ENCODE measurements around the gene NEIL1.
A peak's percentile ranks its signal among the peaks of the same experiment; 100 is the strongest.
"Not testable (repeated sequence)": the region's sequence is repeated elsewhere in the genome, so short reads cannot be mapped to it uniquely, and the experiment has no call there.

Gene NEIL1

DNA sequence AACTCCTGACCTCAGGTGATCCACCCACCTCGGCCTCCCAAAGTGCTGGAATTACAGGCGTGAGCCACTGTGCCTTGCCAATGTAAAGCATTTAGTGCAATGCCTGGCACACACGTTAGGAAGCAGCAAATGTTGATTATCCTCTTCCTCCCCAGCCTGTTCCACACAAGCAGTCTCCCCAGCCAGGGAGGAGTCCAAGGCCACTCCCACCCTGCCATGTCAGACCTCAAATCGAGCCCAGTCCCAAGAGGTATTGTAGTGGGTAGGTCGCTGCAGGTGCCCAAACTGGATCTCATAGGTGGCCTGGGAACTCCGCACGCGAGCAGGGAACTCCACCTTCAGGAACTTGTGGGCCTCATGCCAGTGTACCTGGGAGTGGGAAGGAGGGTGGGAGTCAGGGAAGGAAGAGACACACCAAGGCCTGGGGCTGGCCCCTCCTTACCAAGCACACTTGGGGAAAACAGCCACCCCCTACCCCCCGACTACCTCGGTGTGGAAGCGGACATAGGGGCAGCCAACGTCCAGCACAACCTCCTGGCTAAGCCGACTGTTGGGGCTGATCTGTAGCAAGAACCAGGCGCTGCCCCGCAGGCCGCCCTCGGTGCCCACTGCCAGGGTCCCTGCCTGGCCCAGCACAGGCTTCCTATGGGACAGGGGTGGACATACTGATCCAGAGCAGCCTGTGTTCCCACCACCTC lies 11.3 kb downstream of the NEIL1 start:
- no peak for DNase-seq

DNA sequence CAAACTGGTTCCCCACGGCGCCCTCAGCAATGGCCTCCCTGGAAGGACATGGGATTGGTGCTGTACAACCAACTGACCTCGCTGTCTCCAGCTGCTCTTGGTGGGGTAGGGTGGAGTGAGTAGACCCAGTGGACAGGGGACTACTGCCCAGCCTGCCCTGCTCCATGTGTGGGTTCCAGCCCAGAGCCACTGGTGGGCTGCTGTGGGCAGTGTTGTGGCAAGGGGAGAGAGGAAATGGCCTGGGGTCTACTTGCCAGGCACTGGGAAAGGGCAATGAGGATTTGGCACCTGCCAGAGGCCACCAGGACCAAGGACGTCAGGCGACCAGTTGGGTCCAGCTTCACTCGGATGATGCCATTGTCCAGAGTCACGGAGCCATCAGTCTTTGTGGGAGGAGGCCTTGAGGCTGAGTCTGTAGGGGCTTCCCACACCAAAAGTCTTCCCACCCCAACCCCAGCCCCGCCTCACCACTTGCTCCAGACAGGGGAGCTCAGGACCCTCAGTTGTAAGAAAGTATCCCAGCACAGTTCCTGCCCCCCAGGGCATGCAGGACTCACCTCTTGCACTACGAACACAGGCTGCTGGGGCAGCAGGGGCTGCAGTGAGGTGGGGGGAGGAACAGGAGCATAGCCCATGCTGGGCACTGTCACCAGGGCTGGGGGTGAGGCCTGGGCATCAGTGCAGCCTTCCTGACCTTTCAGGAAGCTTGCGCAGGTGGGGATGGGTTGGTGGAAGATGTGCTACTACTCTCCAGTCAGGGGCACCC lies 12.1 kb downstream of the NEIL1 start:
- DNase-seq: no peak

DNA sequence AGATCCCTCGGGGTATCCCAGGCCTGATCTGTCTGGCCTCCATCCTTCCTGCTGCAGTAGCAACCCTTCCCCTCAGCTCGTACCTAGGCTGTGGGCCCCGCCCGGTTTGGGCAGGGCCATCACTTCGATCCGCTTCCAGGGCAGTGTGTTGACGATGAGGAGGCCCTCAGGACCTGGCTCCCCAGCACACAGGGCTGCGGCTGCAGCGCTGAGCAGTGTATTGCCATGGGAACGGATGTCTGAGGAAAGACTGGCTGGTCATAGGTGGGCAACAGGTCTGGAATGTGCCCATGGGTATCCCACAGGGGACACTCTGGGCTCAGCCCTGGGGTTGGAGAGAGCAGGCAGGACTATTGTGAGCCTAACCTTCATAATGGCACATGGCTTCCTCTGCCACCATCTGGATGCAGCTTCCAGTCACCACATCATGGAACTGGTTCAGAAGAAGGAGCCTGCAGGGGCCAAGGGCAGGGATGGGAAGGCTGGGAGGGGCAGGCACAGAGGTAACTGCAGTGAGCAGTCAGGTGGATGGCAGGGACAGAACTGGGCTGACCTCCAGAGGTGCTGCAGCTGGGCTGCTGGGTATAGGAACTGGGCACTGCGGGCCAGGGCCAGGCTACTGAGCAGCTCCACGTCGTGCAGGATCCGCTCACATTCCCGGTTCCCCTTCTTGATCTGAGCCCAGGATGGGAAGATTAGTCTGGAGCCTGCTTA lies 12.9 kb downstream of the NEIL1 start:
- DNase-seq: no peak

DNA sequence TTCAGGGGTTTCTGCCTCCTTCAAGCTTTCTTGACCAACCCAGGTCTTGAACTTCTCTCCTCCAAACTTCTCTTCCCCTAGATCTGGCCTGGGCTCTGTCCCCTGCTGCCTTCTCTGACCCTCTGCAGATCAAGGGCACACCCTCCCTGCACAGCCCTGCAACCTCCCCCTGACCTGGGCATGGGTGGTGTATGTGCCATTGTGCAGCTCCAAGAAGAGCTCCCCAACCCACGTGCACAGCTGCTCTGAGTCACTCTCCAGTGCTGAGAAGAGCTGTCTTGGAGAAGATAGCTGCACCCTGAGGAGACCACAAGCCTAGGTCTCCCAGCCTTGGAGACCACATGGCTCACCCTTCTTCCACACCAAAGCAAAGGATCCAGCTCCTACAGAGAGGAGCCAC lies 13.6 kb downstream of the NEIL1 start:
- no peak for DNase-seq

DNA sequence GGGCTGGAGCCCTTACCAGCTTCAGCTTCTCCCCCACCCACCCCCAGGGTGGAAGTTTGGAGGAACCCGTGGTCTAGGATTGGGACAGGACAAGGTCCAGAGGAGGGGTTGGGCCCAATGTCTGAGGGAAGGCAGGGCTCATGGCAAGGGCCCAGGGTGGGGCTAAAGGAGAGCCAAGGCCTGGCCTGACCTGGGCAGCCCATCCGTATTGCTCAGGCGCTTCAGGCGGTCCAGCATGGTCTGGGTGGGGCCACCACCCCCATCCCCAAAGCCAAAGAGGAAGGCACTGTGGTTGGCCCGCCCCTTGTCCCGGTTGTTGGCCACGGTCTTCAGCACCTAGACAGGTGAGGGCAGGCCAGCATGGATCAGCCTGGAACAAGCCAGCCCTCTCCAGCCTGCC lies 14.0 kb downstream of the NEIL1 start:
- no peak for DNase-seq

DNA sequence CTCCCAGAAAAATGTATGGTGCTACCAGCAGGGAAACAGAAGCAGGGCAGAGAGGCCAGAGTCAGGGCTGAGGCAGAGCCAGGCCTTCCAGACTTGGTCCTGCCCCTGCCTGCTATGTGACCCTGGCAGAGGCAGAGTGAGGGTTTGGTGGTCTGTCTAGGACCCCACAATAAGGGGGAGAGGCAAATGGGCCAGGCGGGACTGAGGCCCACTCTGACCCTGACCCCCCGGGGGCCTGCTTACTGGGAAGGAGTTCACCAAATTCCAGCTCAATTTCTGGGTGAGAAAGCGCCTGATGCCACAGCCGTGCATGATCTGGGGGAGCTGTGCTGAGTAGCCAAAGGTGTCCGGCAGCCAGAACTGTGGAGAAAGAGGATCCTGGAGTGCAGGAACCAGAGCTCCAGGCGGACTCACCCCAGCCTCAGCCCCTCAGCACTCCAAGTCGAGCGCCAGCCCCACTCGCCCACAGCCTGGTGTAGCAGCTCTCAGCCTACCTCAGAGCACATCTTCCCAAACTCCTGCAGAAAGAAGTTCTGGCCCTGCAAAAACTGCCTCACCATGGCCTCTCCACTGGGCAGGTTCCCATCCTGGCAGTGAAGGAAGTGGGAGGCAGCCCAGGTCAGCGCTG lies 14.6 kb downstream of the NEIL1 start:
- no peak for DNase-seq

DNA sequence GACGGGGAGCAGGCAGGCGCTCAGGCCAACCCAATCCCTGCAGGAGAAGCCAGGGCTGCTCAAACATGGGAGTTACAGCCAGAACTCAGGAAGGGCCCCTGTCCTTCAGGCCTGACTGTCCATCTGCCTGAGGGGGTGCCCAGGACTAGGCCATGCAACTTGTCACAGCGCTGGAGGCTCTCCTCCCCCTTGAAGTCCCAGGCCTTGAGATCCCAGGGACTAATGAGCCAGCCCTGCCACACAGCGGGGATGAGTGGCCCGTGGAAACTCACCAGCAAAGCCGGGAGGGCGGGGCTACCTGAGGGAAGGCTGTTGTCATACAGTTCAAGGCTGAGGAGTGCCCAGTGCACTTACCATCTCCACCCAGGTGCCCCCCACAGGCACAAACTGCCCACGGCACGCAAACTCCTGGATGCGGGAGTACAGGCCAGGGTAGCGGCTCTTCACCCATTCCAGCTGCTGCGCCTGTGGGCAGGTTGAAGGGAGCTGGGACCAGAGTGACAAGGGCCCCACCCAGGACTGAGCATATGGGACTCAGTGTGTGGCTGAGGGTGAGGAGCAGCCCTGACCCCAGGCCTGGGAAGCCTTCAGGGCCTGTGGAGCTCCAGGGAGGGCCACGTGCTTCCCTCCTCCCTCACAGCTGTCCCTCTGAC lies 15.3 kb downstream of the NEIL1 start:
- no peak for DNase-seq

DNA sequence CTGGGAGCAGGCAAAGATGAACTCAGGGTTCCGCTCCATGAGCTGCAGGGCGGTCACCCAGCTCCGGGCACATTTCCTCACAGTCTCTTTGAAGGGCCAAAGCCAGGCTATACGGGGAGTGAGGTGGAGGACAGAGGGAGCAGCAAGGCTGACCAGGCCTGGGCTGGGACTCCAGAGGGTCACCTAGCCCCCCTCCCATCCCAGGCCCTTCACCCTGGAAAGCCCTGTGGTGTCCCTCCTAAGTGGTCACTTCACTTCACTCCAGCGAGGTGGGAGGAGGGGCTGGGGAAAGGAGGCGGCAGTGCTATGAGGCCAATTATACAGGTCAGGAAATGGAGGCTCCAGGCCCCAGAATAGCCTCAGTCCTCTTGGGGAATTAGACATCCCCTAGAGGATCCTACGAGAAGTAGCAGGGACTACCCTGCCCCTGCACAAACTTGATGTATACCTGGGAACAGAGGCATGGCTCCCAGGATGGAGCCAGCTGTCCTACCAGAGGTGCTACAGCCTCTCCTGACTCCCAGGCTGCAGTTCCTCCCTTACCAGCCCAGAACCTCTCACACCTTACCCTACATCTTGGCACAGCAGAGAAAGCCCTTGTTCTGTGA lies 15.9 kb downstream of the NEIL1 start:
- DNase-seq: no peak

DNA sequence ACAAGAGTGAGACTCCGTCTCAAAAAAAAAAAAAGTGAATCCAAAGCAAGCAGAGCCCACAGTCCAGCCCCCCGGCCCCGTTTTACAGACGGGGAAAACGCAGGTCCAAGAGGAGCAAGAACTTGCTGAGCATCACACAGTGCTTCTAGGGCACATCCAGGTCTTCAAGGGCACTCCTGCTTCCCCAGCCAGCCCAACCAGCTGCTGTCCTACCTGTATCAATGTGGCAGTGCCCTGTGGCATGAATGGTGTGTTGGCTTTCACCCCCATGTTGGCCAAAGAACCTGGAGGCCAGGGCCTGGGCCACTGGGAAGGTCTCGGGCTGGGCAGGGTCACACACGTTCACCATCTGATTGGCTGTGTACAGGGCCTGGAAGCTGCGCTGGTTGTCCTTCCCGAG lies 16.9 kb downstream of the NEIL1 start:
- DNase-seq: no peak

DNA sequence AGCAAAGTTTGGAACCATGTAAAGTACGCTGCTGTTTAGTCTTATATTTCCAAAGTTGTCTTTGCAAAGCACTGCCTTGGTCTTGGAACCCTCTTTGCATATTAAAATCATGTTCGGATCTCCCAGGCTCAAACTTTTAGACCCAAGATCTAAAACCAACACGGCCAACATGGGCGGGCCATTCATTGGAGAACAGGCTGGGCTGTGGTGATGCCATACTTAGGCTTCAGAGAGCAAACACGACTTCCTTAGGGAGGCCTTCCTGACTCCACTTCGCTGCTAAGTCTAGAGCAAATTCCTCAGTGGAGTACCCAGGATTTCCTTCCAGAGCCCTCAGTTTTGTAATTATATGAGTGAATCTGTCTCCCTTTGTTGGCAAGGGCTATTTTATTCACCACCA lies 18.0 kb downstream of the NEIL1 start:
- no peak for DNase-seq

DNA sequence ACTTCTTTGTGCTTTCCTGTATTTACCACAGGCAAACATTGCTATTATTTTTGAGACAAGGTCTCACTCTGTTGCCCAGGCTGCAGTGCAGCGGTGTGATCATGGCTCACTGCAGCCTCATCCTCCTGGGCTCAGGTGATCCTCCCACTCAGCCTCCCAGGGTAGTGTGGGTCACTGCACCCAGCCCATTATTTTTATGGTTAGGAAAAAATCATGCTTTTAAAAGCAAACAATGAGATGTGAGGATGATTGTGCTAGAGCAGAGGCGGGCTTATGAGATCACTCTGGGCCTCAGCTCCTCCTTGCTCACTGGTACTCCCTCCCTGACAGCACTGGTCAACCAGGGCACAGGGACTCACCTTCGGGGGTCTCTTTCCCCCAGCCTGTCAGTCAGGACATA lies 19.3 kb downstream of the NEIL1 start:
- DNase-seq: no peak

DNA sequence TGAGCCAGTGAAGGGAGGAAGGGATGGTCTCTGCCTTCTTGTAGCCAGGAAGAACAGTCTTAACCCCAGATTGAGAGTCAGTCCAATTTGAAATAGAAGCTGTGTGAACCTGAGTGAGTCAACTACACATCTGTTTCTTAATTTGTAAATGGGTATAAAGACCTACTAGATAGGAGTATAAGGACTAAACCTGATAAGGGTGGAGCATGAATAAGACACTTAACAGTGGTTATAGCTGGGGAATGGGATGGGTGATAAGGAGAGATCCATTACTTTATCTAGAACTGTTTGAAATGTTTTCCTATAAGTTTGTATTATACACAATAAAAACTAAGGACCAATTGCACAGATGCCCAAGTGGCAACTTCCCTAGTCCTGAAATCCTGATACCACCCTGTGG lies 20.2 kb downstream of the NEIL1 start:
- DNase-seq: no peak

DNA sequence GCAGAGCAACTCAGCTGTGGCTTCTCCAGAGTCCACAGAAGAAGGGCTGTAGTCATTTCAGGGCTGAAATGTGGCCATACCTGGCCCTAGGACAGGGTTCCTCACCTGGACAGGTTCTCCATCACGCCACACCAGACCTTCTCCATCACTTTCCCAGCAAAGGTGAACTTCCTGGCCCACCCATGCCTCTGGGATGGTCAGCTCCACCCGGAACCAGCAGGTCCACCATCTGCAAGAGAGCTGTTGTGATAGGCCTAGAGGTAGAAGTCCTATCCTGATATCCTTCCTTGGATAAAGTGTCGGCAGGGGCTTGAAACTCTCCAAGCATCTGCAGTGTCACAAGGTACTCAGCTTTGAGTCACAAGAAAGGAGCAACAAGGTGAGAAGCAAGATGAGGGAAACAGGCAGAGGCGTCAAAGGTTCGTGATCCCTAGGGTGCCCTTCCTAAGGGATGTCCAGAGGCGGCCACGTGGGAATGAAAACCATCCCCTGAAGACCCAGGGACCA lies 20.6 kb downstream of the NEIL1 start:
- DNase-seq: no peak

DNA sequence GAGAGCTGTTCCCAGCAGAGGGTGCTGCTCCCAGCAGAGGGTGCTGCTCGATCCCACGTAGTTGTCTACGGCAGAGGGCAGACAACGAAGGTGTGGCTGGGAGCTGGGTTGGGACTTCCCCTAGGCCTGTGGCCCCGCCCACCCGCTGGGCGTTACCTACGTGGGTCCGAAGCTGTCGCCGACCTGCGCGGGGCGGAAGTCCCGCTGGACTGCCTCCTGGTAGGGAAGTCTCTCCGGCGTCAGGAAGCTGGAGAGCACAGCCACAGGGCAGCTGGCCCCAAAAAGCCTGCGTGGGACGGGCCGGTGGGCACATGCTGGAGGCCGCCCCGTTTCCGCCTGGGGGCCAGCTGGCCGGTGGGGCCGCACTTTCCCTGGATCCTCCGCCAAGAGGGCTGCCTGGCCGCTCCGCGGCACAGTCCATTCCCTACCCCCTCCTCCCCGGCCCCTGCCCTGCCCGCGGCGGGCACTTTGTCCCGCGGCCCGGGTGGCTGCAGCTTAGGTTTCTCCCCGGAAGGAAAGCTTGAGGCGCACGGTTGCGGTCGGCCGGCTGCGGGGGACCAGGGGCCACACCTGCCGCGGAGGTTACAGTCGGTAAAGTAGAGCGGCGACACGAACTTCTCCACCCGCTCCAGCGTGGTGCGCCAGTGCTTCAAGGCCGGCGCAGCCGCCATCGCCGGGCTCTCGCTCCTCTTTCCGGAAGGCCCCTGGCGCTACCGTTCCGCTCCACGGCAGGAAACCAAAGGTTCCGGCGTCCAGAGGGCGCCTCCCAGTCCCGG lies 21.3 kb downstream of the NEIL1 start, which contains the start of gene MAN2C1:
Gene MAN2C1, minus strand, starts transcription at position 695 of the 776 bp plus-strand sequence. Its CDS starts 24 bp downstream, at position 671.
- DNase-seq: peak; percentile 95 to 97

DNA sequence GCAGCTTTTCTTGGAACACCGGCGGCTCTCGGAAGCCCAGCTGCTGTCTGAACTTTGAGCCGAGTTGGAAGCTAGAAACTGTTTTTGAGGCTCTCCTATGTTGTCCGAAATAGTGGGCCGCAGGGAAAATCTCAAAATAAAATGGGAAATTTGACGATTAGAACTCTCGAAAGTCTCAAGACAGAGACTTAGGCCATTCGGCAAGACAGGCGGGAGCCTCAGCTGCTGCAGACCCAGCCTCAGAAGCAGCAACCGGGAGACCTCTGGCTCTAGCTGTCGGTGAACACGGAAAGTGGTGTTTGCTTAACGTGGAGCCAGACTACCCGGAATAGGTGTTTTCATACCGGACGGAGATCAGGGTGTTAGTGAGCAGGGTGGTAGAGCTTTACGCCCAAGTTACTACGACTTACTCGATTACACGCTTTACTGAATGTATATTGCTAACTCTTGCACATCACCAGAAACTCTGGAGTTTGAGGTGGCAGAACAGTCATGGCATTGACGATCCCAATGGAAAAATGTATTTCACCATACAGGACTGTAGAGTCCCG lies 21.9 kb downstream of the NEIL1 start:
- DNase-seq: peak in 1 of 2 experiments; percentile 60

DNA sequence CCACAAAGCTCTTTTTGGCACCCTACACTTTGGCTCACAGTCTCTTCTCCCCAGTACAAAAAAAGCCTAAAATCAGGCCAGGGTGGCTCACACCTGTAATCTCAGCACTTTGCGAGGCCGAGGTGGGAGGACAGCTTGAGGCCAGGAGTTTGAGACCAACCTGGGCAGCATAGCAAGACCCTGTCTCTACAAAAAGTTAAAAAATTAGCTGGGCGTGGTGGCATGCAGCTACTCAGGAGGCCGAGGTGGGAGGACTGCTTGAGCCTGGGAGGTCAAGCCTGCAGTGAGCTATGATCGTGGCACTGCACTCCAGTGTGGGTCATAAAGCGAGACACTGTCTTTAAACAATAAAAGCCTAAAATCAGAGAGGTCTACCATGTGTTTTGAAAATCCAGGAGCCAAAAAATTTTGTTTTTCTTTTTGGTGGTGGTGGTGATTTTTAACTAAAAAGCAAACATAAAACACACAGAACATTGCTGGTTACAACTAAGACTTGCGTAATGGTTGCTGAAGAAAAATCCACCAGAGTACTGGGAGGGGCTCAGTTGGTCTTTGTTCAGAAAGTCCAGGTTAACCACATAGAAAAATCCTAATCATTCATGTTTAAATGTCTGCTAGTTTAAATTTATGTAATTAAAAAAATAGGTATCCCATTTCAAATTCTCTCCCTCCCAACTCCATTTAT lies 23.2 kb downstream of the NEIL1 start:
- no peak for DNase-seq

DNA sequence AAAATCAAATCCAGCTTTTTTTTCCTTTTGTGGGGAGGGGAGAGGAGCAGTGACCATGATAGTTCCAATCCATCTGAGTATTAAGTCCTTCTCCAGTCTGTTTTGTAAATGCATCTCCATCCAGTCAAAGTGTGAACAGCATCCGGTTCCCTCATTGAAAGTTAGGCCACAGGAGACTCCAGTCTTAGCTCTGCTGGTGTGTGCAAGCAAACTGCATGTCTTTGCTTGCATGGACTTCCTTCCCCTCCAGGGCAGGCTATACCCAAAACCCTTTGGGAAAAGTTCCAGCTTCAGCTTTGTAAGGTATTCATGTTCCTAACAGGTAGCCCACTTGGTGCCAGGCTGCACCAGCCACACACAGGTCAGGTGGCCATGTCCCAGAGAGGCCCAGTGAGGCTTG lies 24.6 kb downstream of the NEIL1 start:
- DNase-seq: no peak

DNA sequence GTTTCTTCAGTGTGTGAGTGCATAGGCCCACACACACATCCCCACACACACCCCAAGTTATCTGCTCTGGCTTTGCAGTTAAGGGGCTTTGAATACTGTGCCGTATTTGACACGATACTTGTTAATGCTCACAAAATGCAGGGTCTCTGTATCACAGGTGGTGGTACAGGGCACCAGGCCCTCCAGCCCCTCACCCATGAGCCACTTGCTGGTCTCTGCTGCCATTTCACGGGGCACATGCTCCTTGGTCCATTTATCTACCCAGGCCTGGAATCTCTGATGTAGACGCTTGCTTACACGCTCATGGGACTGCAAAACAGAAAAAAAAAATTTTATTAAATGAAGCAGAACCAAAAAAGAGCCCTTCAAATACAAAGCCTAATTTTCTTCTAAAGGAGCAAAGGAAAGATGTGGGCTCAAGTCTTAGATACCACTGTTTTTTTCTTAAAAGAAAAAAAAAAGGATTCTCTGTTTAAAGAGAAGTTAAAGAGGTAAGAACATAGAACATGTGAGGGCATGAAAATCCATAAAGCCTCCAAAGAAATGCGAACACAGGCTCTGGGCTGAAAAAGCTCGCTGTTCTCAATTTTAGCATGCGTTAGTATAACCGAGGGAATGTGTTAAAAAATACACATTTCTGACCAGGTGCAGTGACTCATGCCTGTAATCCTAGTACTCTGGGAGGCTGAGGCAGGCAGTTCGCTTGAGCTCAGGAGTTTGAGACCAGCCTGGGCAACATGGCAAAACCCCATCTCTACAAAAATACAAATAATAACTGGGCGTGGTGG lies 25.3 kb downstream of the NEIL1 start:
- no peak for DNase-seq

DNA sequence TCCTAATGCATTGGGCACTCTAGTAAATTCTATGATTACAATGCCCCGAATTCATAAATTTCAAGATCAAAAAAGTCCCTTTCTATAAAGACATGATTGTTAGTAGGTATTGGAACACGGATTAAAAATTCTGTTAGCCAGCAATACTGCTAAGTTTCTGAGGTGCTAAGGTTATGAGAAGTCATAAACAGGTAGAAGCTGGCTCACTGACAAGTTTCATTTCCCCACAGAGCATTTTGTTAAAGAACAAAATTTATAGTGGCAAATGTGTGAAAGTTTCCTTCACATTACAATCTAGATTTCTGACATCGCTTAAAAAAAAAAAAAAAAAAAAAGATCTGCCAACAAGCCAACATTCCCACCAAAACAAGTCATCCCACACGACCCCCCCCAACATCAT lies 33.9 kb downstream of the NEIL1 start:
- no peak for DNase-seq

DNA sequence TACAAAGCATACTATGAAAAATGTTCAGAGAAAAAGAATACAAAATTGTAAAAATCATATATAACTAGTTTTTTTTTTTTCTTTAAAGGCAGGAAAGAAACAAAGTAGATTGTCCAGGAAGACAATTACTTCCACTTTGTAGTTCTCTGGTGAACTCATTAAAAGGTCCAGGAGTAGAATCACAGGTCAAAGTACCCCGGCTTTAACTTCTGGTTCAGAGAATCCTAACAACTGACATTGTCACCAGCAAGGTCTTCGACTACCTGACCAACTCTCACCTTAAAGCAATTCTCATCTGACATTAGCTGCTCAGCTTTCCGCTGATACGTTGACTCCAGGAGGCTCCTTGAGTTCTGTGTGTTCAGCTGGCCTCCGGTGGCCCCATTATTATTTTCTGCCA lies 37.1 kb downstream of the NEIL1 start:
- DNase-seq: not testable (repeated sequence)
